NCI-H345 treated with DMSO at 0.1 percent for 48 hours (cell line): ENCODE measurements around the gene KRT28.

Experiments
- DNase-seq: peaks from one replicate; lab custom pipeline; 2025; ENCODE audit not compliant: unreplicated experiment; lab: John Stamatoyannopoulos, UW

The KRT28 gene

GRCh38 chr17:40799859-40800258 is at the start of gene KRT28:
TSS of gene KRT28 (minus strand) at chr17:40799959. CDS start at chr17:40799893, 66 bp downstream.
- DNase-seq, result no peak

- no peak for DNase-seq
Measured at GRCh38 chr17:40848583-40849235, 49.0 kb upstream of the KRT28 start.

- DNase-seq, result no peak
Measured at GRCh38 chr17:40846515-40847144, 46.9 kb upstream of the KRT28 start.

GRCh38 chr17:40844671-40845107 is 44.9 kb upstream of the KRT28 start:
- no peak for DNase-seq

- no peak for DNase-seq
Measured at GRCh38 chr17:40843242-40843641, 43.5 kb upstream of the KRT28 start.

GRCh38 chr17:40841246-40841645 is 41.5 kb upstream of the KRT28 start:
- no peak for DNase-seq

- no peak for DNase-seq
Measured at GRCh38 chr17:40839194-40839593, 39.4 kb upstream of the KRT28 start.

GRCh38 chr17:40836020-40836419 is 36.3 kb upstream of the KRT28 start:
- no peak for DNase-seq

- no peak for DNase-seq
Measured at GRCh38 chr17:40833882-40834281, 34.1 kb upstream of the KRT28 start.

- DNase-seq, result no peak
Measured at GRCh38 chr17:40832840-40833239, 33.1 kb upstream of the KRT28 start.

GRCh38 chr17:40830085-40830776 is 30.5 kb upstream of the KRT28 start:
- no peak for DNase-seq

- DNase-seq, result no peak
Measured at GRCh38 chr17:40828454-40829044, 28.8 kb upstream of the KRT28 start.

GRCh38 chr17:40827746-40828453 is 28.1 kb upstream of the KRT28 start:
- DNase-seq, result no peak

GRCh38 chr17:40825599-40825998 is 25.8 kb upstream of the KRT28 start:
- DNase-seq, result no peak

GRCh38 chr17:40824015-40824832 is 24.5 kb upstream of the KRT28 start:
- no peak for DNase-seq

- DNase-seq, result no peak
Measured at GRCh38 chr17:40822132-40822812, 22.5 kb upstream of the KRT28 start, which contains the start of gene KRT10. TSS of gene KRT10 (minus strand) at chr17:40822614. CDS start at chr17:40822585, 29 bp downstream.

GRCh38 chr17:40821536-40821935 is 21.8 kb upstream of the KRT28 start:
- DNase-seq, result no peak

- no peak for DNase-seq
Measured at GRCh38 chr17:40820228-40820838, 20.6 kb upstream of the KRT28 start.

- no peak for DNase-seq
Measured at GRCh38 chr17:40819528-40820125, 19.9 kb upstream of the KRT28 start.
